Left forelimb (tissue), 1 donor: Measurements from ENCODE around the gene FAM227A.
"Not testable (repeated sequence)": the region's sequence is repeated elsewhere in the genome, so short reads cannot be mapped to it uniquely, and the experiment has no call there.

ENCODE experiments used
- DNase-seq: peaks from one replicate; pipeline ENCODE4 v3.0.0-alpha.2; 2018; ENCODE audit warnings: low spot score

FAM227A gene

DNA sequence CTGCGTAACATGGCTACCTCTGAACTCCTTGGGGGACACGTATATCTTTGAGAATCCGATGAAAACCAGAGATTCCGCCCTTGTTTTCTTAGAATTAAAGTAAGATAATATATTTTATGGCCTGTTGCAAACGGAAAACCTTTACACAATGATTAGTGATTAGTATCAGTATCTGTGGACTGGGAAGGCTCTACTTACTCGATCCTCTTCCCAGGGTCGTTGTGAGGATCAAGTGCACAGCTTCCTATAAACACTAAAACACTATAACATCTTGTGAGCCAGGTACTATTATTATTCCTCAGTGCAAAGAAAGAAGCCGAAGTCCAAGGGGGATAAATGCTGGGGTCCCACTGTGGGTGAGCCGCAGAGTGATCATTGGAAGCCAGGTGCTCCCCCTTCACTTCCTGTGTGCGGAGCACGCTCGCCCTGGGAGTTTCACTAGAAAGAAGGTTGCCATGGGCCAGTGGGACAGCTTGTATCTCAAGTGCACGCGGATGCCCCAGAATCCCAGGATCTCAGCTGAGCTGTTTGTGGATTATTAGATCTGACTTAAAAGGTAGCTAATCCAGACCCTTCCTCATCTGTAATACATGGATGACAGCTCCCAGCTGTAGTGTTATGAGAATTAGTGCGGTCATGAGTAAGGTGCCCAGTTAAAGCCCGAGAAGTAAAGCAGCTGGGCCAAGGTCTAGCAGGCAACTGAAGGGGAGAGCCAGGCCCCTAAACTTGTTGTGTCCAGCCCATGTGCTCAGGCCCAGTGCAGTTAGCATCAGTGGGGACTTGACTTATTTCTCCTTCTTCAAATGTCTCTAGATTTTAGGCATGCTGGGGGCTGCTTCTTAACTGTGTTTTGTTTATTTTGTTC, 1.1 kb upstream of the FAM227A start:
- DNase-seq: no peak

DNA sequence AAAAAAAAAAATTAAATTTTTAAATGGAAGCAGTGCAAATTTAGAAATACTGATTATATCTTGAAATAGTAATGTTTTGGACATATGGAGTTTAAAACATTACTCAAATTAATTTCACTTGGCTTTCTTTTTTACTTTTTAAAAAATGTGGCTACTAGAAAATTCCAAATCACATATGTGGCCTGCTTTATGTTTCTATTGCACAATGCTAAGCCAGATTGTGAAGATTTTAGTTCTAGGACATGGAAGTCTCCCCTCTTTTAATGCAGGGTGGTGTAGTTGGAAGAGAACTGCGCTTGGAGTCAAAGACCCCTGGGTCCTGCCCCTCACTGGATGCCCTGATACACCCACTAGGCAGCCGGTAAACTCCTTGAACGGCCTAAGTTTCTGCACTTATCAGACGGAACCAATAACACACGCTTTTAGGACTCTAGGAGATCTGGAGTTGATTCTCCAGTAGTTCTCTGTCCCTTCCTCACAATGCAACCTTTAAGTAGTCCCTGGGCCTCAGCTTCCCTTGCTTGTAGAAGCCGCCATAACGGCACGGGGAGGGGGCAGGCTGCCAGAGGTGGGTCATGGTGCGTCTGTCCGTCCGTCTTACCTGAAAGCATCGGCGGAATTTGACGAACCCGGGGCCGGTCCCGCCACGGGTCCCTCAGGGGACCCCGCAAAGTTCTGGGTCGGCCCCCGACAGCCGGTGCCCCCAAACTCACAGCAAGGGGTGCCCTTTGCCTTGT, 505 bp downstream of the FAM227A start:
- peak; percentile 69 for DNase-seq

DNA sequence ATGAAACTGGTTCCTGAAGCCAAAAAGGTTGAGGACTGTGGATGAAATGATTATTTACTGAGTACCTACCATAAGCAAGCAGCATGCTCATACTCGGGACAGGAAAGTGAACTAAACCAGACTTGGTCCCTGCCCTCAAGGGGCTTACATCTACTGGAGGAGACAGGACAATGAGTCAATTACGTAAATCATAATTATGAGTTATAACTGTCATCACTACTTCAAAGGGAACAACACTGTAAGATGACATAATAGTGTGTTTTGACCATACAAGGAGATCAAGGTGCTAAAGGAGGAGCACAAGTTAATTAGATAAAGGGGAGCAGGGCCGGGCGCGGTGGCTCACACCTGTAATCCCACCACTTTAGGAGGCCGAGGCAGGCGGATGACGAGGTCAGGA, 2.5 kb downstream of the FAM227A start:
- no peak for DNase-seq

DNA sequence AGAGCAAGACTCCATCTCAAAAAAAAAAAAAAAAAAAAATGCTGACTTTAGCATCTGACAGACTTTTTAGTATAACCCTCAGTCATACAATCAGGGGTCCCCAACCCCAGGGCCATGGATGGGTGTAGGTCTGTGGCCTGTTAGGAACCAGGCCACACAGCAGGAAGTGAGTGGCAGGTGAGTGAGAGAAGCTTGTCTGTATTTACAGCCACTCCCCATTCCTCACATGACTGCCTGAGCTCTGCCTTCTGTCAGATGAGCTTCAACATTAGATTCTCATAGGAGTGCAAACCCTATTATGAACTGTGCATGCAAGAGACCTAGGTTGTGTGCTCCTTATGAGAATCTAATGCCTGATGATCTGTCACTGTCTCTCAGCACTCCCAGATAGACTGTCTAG, 3.3 kb downstream of the FAM227A start:
- DNase-seq: no peak

DNA sequence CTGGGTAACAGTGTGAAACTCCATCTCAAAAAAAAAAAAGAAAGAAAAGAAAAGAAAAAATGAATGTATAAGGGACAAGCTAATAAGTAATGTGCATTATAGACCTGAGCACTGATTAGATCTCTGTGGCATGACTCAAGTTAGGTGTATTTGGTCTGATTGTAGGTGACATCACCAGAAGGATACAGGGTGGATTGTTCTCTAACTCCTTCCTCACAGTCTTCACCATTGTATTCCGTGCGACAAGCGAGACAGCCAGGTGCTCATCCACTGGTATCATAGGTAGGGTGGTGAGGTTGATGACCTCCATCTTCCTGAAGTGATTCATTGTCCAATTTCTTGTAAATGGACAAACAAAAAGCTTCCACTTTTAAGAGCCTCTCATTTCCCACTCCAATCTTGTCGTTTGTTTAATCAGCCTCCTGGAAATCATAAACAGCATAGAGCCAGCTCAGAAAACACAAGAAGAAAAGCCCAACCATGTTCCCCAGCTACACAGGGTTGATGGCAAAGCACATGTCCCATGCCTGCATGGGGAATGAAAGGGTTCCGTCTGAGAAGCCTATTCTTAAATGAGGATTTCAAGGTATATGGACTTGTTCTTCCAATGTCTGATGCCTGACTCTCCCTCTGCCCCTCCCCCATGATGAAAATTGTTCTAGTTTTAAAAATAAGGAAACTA, 6.2 kb downstream of the FAM227A start:
- no peak for DNase-seq

DNA sequence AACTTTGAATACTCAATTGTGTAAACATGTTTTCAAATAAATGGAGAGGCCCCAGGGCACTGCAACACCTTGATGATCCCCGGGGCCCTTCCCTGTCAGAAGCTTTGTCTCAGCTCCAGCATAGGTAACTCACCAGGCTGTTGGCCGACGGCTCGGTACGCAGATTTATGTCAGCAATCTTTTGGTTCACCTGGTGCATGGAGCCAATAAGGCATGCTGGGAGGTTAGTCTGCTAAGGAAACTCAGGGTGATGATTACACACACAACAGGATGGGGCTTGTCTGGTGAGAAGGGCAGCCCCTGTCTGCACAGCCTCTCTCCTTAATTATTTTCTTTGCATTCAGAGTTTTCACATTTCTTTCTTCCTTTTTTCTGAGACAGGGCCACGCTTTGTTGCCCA, 10.8 kb downstream of the FAM227A start:
- no peak for DNase-seq

DNA sequence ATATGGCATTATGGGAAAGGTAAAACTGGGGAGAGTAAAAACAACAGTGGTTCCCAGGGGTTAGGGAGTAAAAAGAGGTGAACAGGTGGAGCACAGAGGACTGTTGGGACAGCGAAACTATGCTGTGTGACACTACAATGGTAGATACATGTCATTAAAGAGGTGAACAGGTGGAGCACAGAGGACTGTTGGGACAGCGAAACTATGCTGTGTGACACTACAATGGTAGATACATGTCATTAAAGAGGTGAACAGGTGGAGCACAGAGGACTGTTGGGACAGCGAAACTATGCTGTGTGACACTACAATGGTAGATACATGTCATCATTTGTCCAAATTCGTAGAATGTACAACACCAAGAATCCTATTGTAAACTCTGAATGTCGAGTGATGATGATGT, 11.9 kb downstream of the FAM227A start:
- DNase-seq: not testable (repeated sequence)

DNA sequence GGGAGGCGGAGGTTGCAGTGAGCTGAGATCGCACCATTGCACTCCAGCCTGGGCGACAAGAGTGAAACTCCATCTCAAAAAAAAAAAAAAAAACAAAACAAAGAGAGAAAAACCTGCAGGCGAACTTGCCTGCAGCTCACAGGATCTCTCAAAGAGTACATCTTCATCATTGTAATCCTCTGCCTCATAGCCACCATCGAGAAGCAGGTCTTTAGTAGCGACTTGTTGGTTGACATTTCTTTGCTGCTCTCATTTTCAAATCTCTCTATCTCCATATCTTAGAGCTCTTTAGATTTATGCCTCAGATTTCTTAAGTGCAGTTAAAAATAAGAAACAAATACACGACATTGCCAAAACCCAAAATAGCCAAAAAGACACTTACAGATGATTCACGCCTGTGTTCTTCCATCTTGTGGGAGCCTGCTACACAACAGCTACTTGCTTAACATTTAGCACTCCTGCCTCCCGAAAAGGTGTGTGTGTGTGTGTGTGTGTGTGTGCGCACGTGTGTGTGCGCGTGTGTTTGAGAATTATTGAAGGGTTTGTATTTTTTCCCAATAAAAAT, 14.6 kb downstream of the FAM227A start:
- no peak for DNase-seq

DNA sequence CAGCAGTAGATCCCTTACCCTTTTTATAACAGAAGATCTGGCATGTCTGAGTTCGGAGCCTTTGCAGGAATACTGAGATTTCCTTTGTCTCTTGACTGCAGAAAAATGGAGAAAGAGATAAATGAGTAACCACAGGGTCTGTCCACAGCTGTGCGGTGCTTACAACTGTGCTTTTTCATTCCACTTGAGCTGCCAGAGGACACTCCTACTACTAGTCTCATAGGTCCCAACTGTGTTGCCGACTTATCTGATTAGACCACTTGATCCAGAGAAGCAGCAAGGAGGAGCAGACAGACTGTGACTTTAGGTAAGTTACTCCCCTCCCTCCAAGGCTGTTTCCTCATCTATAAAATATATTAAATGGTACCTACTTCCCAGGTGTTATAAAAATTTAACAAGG, 17.5 kb downstream of the FAM227A start:
- DNase-seq: no peak

DNA sequence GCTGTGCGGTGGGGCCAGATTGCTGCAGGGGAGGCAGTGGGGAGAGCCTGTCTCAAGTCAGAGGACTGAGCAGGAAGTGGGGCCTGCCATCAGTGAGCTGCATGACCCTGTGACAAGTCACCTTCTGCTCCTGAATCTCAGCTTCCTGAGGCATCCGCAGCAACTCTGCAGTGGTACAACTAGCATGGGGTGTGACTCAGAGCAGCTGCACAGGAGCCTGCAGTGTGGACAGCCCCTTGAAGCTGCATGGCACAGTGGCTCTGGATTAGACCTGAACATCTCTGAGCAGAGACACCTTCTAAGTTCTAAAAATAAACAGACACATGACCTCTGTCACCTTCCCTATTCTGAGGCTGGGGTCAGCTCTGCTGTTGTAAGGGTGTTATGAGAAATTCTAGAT, 18.0 kb downstream of the FAM227A start:
- no peak for DNase-seq

DNA sequence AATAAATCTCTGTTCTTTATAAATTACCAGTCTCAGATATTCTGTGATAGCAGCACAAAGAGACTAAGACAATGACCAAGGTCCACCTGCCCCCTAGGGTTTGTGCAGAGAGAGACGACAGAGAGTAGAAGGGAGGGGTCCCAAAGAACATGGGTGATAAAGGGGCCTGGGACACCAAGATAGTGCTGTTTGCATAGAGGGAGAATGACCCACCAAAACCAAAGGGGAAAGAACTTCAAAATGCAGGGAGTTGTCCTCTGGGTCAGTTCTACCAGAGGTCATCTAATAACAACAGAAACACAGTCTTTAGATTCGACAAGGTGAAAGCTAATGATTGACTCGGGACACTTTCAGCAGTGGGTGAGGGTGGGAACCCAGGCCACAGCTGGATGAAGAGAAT, 23.7 kb downstream of the FAM227A start:
- no peak for DNase-seq

DNA sequence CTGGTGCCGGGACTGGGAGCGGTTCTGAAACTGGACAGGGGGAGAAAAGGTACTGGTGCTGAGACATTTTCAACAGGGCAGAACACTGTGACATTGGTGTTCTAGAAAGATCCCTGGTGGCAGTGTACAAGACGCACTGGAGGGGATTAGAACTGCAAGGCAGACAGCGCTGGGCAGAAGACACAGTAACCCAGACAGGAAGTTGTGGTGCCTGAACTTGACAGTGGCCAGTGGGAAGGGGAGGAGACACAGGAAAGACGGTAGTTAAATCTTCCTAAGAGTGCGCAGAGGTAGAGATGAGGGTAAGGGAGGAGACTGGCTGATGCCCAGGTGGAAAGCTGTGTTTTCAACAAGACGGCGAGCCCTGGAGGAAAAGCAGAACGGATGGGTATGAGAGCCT, 24.5 kb downstream of the FAM227A start:
- no peak for DNase-seq

DNA sequence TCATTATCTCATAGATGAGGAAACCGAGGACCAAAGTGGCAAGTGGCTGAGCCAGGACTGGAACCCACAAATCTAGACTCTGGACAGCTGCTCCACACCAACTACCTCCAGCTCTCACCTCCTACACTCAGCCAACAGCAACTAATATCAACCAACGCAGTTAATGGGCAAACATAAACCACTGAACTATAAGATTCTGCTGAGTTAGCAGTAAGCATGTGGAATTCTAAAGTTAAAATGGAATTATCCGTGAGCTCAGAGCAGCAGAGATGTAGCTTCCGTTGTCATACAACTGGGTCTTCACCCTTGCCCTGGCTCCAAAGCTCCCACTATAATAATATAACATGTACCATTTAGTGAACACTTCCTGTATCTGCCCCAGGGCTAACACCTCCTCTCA, 27.1 kb downstream of the FAM227A start:
- DNase-seq: no peak

DNA sequence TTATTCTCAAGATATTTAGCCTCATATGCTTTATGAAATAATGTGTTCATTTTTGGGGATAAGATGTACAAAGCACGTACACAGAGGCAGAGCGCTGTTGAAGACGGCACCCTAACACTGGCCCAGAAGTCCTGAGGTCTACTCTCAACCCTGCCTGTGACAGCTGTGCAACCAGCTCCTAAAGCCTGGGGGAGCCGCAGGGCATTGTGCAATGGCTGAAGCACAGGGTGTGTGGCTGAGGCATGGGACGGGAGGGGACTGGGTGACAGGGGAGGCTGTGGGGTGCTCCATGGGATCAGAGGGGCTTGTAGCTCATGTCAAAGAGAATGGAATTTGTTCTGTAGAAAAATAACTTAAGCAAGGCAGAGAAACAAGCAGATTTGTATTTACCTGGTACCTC, 27.7 kb downstream of the FAM227A start:
- no peak for DNase-seq

DNA sequence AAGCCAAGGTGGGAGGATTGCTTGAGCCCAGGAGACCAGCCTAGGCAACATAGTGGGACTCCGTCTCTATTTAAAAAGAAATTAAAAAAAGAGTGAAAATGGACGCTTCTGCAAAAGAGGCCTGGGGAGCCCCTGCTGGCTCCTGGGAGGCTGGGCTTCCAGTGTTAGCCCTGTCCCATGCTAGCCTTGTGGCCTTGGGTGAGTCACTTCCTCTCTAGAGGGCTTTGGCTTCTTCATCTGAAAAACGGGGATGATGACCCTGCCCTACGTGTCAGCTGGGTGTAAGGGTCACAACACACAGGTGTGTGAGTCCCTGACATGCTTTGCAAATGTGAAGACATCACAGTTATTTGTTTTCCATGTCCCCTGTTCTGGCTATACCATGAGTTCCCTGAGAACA, 32.8 kb downstream of the FAM227A start:
- DNase-seq: no peak

DNA sequence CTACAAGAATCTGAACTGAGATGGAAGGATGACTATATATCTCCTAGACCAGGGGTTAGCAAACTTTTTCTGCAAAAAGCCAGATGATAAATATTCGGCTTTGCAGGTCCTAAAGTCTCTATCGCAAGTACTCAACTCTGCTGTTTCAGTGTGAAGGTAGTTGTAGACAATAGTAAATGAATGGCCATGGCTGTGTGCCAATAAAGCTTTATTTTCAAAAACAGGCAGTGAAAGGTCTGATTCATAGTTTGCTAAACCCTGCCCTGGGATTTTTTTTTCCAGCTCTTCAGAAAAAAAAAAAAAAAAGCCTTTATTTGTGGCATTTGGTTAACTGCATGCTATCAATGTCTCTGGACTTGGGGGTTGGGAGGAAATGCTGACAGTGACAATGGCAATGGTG, 37.5 kb downstream of the FAM227A start:
- no peak for DNase-seq

DNA sequence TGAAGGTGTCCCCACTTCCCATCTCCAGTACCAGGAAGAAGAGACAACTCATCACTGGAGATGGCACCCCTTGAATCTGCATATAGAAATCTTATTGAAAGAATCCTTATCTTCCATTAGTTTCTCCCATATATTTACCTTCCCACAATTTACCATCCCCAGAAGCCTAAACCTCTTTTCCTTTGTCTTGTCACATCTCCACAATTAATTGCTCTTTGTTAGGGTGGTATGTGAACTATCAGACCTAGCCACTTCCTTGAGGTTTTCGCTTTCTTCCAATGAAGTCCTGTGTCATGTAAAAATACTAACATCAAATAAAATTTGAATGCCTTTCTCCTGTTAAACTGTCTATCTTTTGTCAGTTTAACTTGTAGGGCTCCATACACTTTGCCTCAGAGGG, 37.9 kb downstream of the FAM227A start:
- DNase-seq: no peak

DNA sequence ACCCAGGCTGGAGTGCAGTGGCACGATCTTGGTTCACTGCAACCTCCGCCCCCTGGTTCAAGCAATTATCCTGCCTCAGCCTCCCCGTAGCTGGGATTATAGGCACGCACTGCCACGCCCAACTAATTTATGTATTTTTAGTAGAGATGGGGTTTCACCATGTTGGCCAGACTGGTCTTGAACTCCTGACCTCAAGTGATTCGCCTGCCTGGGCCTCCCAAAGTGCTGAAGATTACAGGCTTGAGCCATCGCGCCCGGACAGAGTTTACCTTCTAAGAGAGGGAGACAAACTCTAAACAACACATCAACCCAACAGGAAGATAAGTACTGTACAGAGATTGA, 41.2 kb downstream of the FAM227A start:
- not testable (repeated sequence) for DNase-seq

DNA sequence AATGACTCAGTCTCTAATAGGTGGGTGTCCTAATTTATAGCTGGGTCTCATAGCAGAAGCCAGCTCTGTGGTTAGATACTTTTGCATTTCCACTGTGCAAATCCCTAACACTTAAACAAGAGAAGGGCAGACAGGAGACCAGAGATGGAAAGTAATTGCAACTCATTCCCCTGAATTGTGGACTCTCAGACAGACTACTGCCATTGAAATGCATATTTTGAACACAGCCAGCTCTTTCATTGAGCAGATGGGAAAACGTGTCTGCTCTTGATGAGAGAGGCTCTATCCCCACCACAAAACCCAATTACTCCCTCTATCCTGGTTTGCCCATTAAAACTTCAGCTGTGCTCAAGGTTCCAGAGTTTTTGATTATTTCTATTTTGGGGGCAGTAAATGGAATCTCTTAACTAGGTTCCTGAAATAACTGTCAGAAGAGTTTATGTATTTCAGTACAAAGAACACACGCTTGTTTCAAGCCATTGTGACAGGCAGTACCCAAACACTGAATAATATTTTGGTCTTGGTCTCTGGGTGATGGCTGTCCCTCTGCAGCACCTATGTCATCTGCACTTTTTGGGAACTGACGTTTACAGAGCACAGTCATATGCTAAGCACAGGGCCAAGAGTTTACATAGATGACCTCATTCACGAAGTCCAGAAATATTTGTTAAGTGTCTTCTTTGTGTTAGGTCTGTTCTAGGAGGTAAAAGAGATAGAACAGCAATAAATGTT, 41.7 kb downstream of the FAM227A start:
- no peak for DNase-seq

DNA sequence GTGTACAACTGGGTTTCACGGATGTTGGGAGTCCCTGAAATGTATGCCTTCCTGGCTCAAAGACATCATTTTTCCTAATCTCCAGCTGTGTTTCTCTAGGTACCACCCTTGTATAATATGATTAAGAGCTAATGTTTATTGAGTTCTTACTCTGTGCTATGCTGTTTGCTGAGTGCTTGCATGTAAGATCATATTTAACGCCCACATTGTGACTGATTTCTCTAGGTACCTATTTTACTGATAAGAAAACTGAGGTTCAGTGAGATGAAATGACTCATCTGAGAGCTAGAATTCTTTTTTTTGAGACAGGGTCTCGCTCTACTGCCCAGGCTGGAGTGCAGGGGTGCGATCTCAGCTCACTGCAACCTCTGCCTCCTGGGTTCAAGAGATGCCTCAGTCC, 42.6 kb downstream of the FAM227A start:
- no peak for DNase-seq

DNA sequence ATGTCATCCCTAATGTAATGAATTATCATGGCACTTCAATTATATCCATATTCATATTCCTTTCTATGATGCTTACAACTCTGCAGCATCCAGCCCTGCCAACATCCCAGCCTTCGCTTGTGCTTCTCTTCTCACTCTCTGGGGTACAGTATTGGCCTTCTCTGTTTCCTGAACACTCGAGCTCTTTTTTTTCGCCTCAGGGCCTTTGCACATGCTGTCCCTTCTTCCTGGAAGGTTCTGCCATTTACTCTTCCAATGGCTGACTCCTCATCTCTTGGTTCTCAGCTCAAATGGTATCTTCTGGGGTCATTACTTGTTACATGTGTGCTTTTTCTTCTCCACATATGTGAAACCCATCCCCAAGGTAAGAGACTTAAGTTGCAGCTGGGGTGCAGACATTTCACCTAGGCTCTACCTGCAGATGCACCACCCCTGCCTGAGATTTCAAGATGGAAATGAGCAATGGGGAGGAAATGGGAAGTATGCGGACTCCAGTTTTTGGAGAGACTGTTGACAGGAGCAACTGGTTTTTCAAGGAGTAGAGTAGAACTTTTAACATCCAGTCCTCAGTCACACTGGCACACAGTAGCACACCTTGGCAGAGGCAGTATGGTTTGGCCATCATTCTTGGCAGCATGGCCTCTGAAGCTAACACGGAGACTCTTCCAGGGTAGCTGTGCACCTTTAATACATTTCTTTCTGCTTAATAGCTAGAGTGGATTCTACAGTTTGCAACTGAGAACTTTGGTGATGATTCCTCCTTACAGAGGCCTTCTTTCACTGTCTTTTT, 43.8 kb downstream of the FAM227A start:
- no peak for DNase-seq
